Esophagus squamous epithelium (tissue), 5 donors: ENCODE data around the gene FLVCR2. TPM values are rescaled to one million over a fixed set of nuclear protein-coding genes. Genes with fewer than 3 reads are reported as not detected.

Experiments used
- DNase-seq: peaks from one replicate; lab custom pipeline; 2025; lab: John Stamatoyannopoulos, UW
- H3K27ac ChIP-seq, 4 donors: fragments of 200-600 bp; sonication (generic); one replicate each; pipeline ENCODE4 v1.5.1; 2016 to 2019; ENCODE audit warnings: mild to moderate bottlenecking in 1 of 4
- H3K27me3 ChIP-seq, 4 donors: fragments of 200-600 bp; sonication (generic); 1 replicate in 3 of 4; 2 replicates in 1 of 4; pipeline versions ENCODE4 v1.5.1 to v1.6.0; 2017 to 2021; ENCODE audit warnings: antibody characterized with exemption in 1 of 4
- H3K36me3 ChIP-seq, 3 donors: fragments of 200-600 bp; sonication (generic); one replicate each; pipeline ENCODE4 v1.5.1; 2016 to 2019
- H3K4me1 ChIP-seq, 3 donors: fragments of 200-600 bp; sonication (generic); one replicate each; pipeline ENCODE4 v1.5.1; 2017 to 2019
- H3K4me3 ChIP-seq, 4 donors: fragments of 200-600 bp; sonication (generic); 1 replicate in 3 of 4; 2 replicates in 1 of 4; pipeline ENCODE4 v1.5.1; 2016 to 2019; ENCODE audit warnings: mild to moderate bottlenecking in 2 of 4, moderate library complexity in 1 of 4
- H3K9me3 ChIP-seq, 3 donors: fragments of 200-600 bp; sonication (generic); one replicate each; pipeline ENCODE4 v1.5.1; 2016 to 2019
- POLR2A ChIP-seq, 4 donors: fragments of 450-650 bp; IDR thresholded peaks; one replicate each; pipeline ENCODE4 v1.6.1; 2017; ENCODE audit warnings: antibody characterized with exemption in 4 of 4, mild to moderate bottlenecking in 4 of 4, moderate library complexity in 3 of 4
- WGBS, 2 donors: methylation state at CpG; one replicate each; pipeline ENCODE4 v1.1.5; 2018; 5-methylcytosine and 5-hydroxymethylcytosine counted together
- intact Hi-C: fragments of 100-400 bp; cut with DNase I; formaldehyde crosslinking; loops from one replicate; pipeline ENCODE4 v1.15.0; 2022
- small RNA-seq, 4 donors: library from RNA; depleted of rRNA; stranded (forward); fragments of <200 nt; gene quantifications; one replicate each; pipeline ENCODE3, GENCODE V24; 2016
- total RNA-seq, 4 donors: library from RNA; depleted of rRNA; stranded (reverse); fragments of >200 nt; gene quantifications; one replicate each; pipeline ENCODE4 v1.1.0, GENCODE V29; 2016
- TF ChIP-seq, protein P1 (sequence below), 6 experiments: fragments of 450-650 bp in 4 of 6; fragments of 200-600 bp in 2 of 6; sonication (generic) in 2 of 6; IDR thresholded peaks; one replicate each; pipeline ENCODE4 v1.5.1; 2016 to 2019; ENCODE audit warnings: antibody characterized with exemption in 6 of 6, mild to moderate bottlenecking in 4 of 6, moderate library complexity in 4 of 6
- donor health status: DM: yes; HTN: yes; CAD: no.

FLVCR2 gene
- total RNA-seq, 4 donors from 2014 or later = 1.1 to 7.6 (median 3.8) TPM

DNA sequence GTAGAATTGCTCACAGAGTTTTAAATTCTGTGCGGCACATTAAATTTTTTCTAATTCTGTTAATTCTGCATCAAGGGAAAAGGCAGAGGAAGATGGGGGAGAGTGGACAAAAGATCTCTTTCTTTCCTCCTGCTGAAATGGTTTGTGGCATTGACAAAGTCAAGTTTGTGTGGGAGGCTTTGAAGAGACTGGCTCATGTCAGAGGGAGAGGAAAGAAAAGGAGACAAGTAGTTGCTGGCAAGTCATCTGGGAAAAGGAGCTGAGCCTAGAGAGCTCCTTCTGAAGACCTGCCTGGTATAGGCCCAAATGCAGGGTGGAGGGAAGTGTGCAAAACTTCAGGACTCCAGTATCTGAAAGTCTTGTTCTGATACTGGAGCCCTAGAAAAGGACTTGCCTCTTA is 119.0 kb downstream of the FLVCR2 start:
- 96 to 100% methylated on average over 1 of the region's 1 CpG for WGBS, 2 donors
- intact Hi-C loops = no loop called here

More for the DNA sequence above, 119.0 kb downstream of the FLVCR2 start:
- H3K27me3 ChIP-seq = no peaks in the 10 kb centered on the region
- peaks cover 0 to 91% (median 4%) of the 10 kb centered on the region in 3 donors for H3K36me3 ChIP-seq
- no peak for DNase-seq
- H3K4me1 ChIP-seq = peaks cover 0 to 5% (median 0%) of the 10 kb centered on the region in 3 donors
- H3K9me3 ChIP-seq = peaks cover 0 to 6% (median 4%) of the 10 kb centered on the region in 3 donors
- TF ChIP-seq, protein P1, sequence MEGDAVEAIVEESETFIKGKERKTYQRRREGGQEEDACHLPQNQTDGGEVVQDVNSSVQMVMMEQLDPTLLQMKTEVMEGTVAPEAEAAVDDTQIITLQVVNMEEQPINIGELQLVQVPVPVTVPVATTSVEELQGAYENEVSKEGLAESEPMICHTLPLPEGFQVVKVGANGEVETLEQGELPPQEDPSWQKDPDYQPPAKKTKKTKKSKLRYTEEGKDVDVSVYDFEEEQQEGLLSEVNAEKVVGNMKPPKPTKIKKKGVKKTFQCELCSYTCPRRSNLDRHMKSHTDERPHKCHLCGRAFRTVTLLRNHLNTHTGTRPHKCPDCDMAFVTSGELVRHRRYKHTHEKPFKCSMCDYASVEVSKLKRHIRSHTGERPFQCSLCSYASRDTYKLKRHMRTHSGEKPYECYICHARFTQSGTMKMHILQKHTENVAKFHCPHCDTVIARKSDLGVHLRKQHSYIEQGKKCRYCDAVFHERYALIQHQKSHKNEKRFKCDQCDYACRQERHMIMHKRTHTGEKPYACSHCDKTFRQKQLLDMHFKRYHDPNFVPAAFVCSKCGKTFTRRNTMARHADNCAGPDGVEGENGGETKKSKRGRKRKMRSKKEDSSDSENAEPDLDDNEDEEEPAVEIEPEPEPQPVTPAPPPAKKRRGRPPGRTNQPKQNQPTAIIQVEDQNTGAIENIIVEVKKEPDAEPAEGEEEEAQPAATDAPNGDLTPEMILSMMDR (IDR thresholded peaks at IDR 0.05) = no peak
- TF ChIP-seq POLR2A (IDR thresholded peaks at IDR 0.05) = no peak
- no peak overlapping the region for H3K27ac ChIP-seq
- H3K4me3 ChIP-seq = no peak overlapping the region

Small RNA genes lying within 50 kb of the gene (small RNA-seq; reads per million reads assigned to genes)
- gene RNA5SP387 = 0 to 0.95 (median 0.16) reads per million in 4 donors

Other genes starting within 250 kb of the FLVCR2 start
- gene JDP2, start 150.6 kb upstream of the FLVCR2 start, total RNA-seq = 10 to 100 TPM; 20.9 to 41.8 (median 36.9) TPM
- 10 to 100 TPM in 1 of 4 donors, 1 to 10 TPM in 3; 1.7 to 14.5 (median 6.8) TPM for gene BATF, start 56.2 kb upstream of the FLVCR2 start, total RNA-seq
- 10 to 100 TPM; 14.5 to 23.2 (median 19.4) TPM for gene ERG28, start 82.3 kb downstream of the FLVCR2 start, total RNA-seq
- gene TTLL5, start 82.6 kb downstream of the FLVCR2 start, total RNA-seq = 10 to 100 TPM; 14.2 to 27.1 (median 21.2) TPM